GM18868 (cell line): ENCODE measurements around the gene TMEM86A.
"Not testable (repeated sequence)": the region's sequence is repeated elsewhere in the genome, so short reads cannot be mapped to it uniquely, and the experiment has no call there.

ENCODE experiments used
- ATAC-seq: cut with Tn5 transposase; IDR thresholded peaks from one replicate; pipeline ENCODE4 v1.9.1; 2021; ENCODE audit warnings: mild to moderate bottlenecking, moderate library complexity; ENCODE audit not compliant: unreplicated experiment

The TMEM86A gene, protein sequence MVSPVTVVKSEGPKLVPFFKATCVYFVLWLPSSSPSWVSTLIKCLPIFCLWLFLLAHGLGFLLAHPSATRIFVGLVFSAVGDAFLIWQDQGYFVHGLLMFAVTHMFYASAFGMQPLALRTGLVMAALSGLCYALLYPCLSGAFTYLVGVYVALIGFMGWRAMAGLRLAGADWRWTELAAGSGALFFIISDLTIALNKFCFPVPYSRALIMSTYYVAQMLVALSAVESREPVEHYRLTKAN

DNA sequence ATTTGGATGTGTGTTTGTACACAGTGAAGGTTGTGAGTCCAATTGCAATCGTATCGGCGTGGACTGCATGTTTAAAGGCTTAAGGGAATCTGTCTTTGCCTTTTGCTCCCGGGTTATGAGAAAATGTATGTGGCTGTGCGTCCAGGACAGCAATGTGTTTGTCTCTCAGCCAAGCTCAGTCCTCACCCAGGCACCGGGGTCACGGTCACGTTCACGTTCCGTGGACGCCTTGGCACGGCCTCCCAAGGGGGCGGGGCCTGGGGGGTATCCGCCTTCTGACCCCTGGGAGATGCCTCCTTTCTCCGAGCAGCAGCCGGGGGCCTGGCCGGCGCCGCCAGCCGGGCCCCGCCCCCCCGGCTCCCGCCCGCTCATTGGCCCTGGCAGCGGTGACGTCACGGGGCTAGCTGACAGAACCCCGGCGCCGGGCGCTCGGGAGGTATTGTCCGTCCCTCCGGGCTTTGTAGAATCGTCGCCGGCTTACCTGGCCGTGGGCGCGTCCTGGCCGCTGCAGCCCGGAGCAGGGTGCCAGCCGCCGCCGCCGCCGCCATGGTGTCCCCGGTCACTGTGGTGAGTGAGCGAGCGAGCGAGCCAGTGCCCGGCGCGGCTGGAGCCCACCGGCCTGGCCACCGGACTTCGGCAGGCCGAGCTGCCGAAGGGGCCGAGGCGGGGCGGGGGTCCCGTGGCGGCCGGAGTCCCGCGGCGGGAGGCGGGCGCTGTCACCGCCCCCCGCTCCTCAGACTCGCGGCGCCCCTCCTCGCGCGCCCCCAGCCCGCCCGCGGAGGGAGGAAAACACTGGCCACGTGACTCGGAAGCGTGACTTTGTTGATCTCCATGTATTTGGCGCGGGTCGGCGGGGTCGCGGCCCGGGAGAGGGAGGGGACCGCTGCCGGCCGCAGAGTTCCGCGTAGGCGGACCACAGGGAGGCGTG is at the start of gene TMEM86A:
TMEM86A (plus strand) TSS at position 439 of the 928 bp plus-strand sequence; CDS start at position 547, 108 bp downstream.
- ATAC-seq, result peak; percentile 96

GRCh38 chr11:18650353-18650752 is 48.2 kb upstream of the TMEM86A start:
- no peak for ATAC-seq

- peak; percentile 49 for ATAC-seq
Measured at GRCh38 chr11:18650859-18651557, 47.6 kb upstream of the TMEM86A start.

DNA sequence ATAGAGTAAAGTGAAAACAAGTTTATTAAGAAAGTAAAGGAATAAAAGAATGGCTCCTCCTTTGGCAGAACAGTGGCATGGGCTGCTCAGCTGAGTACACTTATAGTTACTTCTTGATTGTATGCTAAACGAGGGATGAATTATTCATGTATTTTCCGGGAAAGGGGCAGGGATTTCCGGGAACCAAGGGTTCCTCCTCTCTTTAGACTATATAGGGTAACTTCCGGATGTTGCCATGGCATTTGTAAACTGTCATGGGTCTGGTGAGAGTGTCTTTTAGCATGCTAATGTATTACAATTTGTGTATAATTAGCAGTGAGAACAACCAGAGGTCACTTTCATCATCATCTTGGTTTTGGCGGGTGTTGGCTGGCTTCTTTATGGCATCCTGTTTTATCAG is 40.9 kb upstream of the TMEM86A start:
- ATAC-seq, result no peak

- not testable (repeated sequence) for ATAC-seq
Measured at GRCh38 chr11:18665353-18665872, 33.2 kb upstream of the TMEM86A start.

DNA sequence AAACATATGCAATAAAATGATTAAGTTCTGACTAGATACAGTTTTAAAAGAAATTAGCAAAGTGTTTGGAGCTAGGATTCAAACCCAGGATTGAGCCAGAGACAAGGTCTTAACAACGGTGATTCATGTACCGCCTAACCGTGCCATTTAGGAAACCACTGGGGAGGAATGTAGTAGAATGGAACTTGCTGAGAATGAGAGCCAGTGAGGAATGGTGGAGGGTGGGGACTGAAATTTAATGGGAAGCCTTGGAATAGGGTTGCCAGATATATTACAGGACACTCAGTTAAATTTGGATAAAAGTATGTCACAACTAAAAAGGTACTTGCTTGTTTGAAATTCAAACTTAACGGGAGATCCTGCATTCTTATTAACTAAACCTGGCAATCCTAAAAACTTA is 30.4 kb upstream of the TMEM86A start:
- ATAC-seq, result no peak

DNA sequence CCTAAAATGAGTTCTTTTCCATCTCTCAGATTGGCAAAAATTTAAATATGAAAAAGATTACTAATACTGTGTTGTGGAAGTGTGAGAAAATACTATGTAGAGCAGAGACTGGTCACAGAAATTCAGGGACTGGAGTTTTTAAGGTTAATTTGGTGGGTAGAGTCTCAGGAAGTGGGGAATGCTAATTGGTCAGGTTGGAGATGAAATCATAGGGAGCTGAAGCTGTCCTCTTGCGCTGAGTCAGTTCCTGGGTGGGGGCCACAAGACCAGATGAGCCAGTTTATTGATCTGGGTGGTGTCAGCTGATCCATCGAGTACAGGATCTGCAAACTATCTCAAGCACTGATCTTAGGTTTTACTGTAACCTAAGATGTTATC is 29.4 kb upstream of the TMEM86A start:
- no peak for ATAC-seq

DNA sequence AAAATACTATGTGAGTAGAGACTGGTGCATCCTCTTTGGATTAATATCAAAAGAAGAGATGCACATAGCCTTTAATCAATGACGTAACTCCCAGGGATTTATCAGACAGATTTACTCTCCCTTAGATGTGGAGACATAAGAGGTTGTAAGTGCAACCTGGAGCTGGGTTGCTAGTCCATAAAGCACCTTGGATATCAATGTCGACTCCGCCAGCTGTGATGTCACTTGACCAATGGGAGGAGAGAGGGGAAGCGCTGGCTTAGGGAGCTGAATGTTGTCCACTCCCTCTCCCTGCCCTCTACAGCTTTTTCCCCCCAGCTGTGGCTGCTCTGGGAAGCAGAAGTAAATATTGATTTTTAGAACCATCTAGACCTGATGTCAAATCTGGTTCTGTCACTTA is 28.9 kb upstream of the TMEM86A start:
- no peak for ATAC-seq

GRCh38 chr11:18671246-18671645 is 27.3 kb upstream of the TMEM86A start:
- ATAC-seq, result no peak

DNA sequence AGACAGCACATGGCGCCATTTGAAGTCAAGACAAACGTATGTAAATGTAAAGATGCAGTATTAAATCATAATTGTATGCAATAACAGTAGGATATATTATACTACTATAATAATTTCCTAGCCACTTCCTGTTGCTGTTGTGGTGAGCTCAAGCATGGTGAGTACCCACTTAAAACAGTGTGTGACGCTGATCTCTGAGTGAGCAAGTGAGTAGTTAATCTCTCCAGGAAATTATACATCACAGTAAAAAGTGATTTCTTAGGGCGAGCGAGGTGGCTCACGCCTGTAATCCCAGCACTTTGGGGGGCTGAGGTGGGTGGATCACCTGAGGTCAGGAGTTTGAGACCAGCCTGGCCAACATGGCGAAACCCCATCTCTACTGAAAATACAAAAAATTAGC is 26.4 kb upstream of the TMEM86A start:
- ATAC-seq, result not testable (repeated sequence)

GRCh38 chr11:18676803-18677202 is 21.8 kb upstream of the TMEM86A start:
- no peak for ATAC-seq

DNA sequence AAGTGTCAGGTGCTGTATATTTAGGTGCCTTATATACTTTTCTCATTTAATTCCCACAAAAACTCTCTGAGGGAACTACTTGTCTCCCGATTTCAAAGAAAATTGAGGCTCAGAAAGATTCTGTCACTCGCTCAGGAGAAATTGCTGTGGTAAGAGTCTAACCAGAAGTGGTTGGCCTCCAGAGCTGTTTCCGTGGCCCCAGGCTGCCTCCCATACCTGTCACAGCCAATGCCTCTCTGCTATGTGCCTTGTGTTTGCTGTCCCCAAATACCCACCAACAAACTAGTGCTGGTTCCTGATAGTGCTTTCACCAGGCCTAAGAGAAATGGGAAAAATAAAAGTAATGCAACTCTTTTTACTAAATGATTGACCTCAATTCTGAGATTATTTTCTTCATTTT is 21.0 kb upstream of the TMEM86A start:
- no peak for ATAC-seq

GRCh38 chr11:18681949-18682348 is 16.6 kb upstream of the TMEM86A start:
- not testable (repeated sequence) for ATAC-seq

- ATAC-seq, result no peak
Measured at GRCh38 chr11:18682466-18682865, 16.1 kb upstream of the TMEM86A start.

GRCh38 chr11:18684267-18684666 is 14.3 kb upstream of the TMEM86A start:
- ATAC-seq, result no peak

- not testable (repeated sequence) for ATAC-seq
Measured at GRCh38 chr11:18691467-18692140, 7.0 kb upstream of the TMEM86A start.

DNA sequence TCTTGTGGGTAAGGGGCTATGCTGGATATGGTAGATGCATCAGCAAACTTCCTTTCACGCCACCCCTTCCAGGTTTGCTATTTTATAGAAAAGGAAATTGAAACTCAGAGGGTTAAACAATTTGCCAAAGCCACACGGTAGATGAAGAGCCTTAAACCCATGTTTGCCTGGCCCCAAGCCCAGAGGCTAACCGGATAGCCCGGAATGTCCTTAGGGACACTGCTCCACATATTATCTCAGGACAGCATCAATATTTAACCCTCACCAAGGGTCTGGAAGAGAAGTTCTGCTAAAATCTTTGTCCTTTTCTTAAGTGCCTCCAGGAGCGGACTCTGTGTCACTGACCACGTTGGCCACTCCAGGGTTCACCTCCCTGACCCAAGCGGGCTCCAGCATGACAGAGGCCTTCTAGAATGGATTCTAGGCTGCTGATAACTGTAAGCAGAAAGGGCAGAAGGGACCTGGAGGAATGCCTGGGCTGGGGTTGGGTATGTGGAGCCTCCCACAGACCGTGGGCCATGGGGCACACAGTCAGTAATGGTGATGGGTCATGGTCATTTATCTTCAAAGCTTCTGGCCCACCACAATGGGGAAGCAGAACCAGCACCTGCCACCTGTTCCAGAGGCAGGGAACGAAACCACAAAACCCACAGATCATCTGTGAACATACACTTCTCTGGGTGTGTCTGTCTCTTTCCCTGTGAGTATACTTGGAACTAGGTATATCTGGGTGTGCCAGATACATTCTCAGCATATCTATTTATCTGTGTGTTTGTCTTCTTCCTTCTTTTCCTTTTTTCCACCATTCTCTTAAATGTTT is 5.4 kb upstream of the TMEM86A start:
- ATAC-seq, result no peak

DNA sequence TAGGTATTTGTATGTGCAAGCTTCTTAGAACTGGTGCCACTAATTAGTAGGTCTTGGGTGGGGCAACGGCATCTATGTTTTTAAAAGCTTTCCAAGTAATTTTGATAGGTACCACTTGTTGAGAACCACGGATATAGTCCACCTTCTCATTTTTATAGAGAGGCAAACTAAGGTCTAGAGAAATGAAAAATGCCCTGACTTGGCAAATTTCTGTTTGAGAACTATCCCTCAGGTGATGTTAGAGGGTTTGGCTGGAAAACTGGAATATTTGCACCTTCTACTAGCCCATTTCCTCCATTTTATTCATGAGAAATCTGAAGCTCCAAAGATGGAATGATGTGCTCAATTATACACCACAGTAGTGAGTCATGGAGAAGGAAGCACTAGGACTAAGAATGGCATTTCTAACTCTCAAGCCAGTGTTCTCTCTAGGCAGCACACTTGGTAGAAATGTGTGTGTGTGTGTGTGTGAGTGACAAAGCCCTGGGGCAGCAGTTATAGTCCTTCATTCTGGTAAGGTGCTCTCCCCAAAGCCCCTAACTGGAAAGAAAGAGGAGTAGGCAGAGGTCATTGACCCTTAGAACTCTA is 1.8 kb upstream of the TMEM86A start:
- no peak for ATAC-seq

- no peak for ATAC-seq
Measured at GRCh38 chr11:18697576-18697975, 1.0 kb upstream of the TMEM86A start.

DNA sequence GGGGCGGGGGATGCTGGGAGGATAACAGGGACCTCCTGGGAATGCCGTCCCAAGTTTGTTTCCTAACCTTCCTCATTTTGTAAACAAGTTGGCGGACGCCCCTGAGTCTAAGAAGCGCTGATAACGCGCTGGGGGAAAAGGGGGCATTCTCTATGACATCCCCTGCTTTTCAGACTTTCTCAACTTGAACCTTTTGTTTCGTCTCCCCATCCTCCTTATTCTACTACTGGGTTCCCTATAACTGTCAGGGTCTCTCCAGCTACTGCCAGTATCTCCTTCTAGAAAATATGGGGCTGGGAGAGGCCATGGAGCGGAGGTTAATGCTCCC is 654 bp downstream of the TMEM86A start:
- no peak for ATAC-seq
